GM21717 (cell line): ENCODE measurements around the gene TRIO.
"Not testable (repeated sequence)": the region's sequence is repeated elsewhere in the genome, so short reads cannot be mapped to it uniquely, and the experiment has no call there.

Experiments used
- ATAC-seq: cut with Tn5 transposase; IDR thresholded peaks from one replicate; pipeline ENCODE4 v1.9.1; 2021; ENCODE audit warnings: mild to moderate bottlenecking, moderate library complexity; ENCODE audit not compliant: unreplicated experiment

TRIO gene

DNA sequence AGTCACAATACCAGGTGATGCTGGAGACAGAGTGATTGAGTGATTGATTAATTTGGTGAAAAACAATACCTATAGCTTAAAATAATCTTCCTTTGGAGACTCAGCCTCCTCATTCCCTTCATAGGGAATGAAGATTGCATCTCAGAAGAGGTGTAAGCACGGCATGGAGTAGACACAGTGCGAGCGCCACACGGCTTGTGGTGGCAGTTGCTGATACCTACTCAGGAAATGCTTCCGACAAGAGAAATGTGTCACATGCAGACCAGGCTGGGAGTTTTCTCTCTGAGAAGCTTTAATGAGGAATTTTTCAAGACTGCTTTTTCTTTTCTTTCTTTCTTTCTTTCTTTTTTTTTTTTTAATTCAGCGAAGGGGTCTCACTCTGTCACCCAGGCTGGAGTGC is 226.6 kb downstream of the TRIO start:
- ATAC-seq: no peak

DNA sequence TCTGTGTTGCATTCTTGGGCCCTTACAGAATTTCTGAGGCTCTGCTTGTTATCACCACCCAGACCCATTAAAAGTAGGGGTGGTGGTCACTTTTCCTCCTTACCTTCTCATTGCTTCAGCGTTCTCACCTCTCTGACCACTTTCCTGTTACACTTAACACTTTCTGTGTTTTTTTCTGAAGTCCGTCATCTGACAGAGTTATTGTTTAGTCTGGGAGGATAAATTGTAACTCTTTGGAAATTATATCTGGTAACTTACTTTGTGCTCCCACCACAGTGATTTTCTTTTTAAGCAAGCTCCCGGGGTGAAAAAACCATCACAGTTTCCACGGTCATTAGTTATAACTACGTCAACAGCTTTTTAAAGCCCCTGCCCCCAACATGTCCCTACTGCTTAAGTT is 227.2 kb downstream of the TRIO start:
- no peak for ATAC-seq

DNA sequence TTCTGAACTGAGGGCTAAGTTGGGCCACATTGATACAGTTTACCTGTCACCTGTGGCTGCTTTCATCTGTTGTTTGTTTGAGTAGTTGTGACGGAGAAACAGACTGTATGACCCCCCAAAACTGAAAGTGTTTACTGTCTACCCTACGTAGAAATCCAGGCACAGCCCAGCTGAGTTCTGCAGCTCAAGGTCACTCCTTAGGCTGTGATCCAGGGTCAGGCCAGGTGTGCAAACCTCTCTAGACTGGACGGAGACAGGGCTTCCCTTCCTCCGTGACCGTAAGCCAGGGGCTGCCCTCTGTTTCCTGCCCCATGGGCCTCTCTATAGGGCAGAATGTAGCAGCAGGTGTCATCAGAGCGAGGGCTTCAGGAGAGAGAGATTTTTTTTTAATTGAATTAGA is 230.5 kb downstream of the TRIO start:
- peak; percentile 67 for ATAC-seq

DNA sequence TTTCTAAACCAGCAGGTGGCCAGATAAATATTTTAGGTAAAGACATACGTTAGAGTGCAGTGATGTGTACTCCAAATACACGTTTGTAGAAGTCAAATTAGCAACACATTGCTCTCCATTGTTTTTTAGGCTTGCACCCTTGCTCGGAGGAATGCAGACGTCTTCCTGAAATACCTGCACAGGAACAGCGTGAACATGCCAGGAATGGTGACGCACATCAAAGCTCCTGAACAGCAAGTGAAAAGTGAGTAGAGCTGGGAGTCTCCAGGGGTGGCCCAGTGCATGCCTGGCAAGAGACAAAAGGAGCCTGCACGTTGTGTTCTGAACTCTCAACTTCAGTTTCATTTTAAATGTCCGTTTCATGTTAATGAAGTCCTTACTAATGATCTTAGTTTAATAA is 231.0 kb downstream of the TRIO start:
- no peak for ATAC-seq

DNA sequence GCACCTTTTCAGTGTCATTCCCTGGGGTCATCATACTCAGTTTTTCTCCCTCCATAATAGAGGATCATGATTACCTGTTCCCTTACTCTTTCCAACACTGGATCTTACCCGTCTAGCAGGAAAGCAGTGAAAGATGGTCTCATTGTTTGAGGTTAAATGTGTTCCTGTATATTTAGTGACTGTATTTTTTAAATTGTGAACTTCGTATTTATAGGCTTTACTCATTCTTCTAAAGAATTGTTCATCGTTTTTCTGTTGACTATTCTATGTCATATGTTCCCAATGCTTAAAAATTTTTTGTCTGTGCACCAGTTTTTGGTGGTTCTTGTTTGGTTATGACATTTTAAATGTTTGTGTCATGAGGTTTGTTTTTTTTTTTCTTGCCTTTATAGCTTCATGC is 233.6 kb downstream of the TRIO start:
- no peak for ATAC-seq

DNA sequence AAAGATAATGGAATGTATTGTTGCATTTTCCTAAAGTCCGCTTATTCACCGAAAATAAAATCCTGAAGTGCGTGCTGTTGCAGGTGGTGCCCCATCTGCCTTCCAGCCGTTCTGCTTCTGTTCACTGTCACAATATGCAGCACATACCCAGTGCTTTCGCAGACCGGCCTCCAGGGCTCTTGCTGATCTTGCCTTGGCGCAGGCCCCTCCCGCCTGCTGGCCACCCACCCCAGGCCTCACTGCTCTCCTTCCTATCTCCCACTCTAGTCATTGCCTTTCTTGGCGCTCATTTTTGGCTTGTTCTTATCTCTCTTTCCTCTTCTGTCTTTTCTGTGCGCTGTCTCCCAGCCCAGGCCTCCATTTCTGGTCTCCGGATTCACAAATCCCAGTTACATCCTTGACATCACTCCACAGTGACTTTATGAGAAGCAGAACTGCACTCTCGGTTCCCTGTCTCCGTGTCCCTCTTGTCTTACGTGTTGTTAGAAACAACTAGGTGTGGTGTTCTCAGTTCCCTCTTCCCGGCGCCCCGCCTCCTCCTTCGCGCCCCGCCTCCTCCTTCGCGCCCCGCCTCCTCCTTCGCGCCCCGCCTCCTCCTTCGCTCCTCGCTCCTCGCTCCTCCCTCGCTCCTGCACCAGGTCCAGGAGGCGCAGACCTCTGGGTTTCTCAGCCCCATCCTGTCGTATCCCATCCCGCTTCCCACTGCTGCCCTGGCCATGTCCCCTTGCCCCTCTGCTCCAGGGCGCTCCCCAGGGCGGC is 236.8 kb downstream of the TRIO start:
- ATAC-seq: no peak

DNA sequence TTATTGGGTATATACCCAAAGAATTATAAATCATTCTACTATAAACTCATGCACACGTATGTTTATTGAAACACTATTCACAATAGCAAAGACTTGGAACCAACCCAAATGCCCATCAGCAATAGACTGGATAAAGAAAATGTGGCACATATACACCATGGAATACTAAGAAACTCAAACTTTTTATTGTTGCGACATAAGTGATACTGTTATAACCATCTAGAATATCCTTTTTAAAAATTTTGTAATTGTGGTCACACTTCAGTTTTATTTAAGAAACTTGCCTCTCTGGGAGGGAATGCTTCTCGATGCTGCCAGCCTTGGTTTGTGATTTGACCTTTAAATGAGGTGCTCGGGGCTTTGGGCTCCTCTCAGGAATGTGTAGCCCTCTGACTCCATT is 237.6 kb downstream of the TRIO start:
- no peak for ATAC-seq

DNA sequence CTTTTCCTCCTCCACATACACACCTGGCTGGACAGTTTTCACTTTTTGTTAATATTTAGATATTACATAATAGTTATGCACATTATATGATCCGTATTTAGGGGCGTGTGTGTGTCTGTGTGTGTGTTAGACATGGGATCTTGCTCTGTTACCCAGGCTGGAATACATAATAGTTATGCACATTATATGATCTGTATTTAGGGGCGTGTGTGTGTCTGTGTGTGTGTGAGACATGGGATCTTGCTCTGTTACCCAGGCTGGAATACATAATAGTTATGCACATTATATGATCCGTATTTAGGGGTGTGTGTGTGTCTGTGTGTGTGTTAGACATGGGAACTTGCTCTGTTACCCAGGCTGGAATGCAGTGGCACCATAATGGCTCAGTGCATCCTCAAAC is 239.5 kb downstream of the TRIO start:
- ATAC-seq: no peak

DNA sequence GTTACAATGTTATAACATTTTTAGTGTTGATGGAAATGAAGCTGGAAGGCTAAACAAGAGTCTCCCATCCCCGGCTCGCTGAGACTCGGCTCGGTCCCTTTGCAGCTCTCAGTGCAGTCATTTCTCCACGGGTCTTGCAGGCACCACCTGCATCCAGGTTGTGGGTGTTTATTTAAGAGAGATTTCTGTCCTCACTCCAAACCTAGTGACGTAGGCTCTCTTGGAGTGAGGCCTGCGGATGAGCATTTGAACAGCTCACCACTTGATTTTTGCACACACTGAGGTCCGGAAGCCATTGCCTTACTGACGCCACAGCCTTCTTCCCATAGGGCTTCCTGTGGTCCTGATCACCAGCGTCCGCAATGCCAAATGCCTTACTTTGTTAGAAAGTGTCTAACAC is 240.8 kb downstream of the TRIO start:
- ATAC-seq: no peak

DNA sequence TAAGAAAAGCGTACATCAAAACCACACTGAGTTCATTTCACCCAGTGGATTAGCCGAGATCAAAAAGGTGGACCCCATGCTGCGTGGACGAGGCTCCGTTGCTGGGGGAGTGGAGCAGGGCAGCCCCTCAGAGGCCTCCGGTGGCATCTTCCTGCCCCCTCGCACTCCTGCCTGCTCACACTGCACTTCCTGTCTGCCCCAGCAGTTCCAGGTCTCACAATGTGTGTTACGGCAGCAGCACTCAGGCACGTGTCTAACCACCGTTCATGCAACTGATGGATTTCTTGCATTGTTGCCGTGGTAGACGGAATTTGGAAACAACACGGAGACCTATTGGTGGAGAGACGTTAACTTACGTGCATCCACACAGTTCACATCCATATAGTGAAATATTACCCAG is 241.9 kb downstream of the TRIO start:
- ATAC-seq: no peak

DNA sequence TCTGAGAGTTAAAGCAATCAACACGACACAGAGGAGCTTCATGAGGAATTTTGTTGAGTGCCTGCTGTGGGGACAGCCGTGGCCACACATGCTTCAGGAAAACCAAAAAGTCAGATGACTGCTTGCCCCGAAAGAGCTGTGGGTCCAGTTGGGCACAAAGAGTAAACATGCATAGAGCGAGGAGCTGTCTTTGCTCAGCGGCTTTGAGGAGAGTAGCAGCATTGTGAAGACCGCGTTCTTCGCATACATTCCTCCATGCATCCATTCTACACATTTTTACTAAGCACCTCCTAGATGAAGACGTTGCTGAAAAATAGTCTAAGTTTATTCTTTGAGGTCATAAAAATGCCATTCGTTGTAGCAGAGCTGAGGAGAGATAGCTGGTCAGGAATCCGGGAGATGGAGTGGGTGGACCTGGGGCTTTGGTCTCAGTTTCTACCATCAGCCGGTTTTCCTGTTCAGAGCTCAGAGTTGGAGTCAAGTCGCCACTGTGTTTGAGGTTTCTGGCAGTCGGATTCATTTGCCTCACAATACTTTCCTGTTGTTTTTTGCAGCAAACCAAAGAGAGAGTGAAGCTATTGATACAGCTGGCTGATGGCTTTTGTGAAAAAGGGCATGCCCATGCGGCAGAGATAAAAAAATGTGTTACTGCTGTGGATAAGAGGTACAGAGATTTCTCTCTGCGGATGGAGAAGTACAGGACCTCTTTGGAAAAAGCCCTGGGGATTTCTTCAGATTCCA is 243.9 kb downstream of the TRIO start:
- no peak for ATAC-seq

DNA sequence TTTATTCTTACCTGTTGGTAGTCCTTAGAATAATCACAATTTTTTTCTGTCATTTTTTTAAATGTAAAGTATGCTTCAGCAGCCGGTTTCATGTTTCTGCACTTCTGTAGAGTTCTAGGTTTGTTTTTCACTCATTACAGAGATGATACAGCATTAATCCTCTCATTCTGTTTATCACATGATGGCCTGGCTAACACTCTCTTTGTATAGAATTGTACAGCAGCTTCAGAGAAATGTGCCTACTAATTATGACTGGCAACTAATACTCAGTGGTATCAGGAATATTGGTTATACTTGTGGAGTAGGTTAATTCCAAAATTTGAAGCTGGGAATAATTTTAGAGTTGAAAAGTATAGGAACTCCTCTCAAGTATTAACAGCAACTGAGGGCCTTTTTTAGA is 245.6 kb downstream of the TRIO start:
- no peak for ATAC-seq

DNA sequence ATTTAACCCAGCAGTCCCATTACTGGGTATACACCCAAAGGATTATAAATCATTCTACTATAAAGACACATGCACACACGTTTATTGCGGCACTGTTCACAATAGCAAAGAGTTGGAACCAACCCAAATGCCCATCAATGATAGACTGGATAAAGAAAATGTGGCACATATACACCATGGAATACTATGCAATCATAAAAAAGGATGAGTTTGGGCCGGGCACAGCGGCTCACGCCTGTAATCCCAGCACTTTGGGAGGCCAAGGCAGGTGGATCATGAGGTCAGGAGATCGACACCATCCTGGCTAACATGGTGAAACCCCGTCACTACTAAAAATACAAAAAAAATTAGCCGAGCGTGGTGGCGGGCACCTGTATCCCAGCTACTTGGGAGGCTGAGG is 249.4 kb downstream of the TRIO start:
- ATAC-seq: not testable (repeated sequence)

DNA sequence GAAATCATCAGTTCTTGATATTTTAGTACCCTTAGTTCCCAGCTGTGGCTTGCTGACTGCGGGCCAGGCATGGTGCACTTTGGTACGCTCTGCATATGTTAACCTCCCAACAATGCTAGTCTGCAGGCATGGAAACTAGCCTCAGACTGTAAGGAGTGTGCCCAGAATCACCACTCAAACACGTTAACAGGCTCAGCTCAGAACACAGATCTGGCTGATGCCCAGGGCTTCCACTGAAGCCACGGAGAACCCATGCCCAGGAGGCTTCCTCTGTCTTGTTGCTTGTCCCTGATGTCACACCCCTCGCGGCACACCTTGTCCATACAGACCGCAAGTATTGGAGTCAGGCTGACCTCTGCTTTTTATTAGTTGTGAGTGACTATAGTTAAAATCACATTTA is 251.2 kb downstream of the TRIO start:
- no peak for ATAC-seq

DNA sequence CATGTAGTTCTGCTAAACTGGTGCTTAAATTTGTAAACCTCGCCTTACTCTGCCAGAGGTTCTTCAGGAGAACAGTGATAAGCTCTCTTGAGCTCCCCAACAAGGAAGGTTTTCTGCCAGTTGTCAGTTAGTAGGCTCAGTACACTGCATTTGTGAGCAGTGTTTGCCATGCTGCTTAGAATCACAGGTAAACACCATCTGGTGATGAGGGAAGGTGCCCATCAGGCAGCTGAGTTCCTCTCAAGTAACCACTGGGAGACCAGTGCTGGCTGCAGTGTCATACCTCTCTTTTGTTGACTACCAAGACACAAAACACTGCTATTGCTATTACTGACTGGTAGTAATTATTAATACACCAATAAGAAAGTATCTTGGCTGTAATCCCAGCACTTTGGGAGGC is 252.3 kb downstream of the TRIO start:
- ATAC-seq: no peak

DNA sequence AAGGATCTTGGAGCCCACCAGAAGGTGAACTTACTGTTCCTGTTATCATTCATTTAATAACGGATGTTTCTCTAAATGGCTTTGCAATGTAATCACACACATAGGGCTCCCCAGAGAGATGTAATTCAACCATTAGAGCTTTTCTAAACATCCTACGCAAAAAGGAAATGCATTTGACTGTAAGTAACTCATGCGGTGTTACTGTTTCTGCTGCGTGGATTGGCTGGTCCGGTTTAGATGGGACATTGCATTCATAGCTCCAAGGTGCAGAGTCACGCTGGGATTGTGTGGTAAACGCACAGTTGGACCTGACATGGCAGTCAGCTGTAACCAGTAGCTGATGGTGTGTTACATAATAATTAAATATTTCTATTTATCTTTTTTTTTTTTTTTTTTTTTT is 252.9 kb downstream of the TRIO start:
- ATAC-seq: no peak

DNA sequence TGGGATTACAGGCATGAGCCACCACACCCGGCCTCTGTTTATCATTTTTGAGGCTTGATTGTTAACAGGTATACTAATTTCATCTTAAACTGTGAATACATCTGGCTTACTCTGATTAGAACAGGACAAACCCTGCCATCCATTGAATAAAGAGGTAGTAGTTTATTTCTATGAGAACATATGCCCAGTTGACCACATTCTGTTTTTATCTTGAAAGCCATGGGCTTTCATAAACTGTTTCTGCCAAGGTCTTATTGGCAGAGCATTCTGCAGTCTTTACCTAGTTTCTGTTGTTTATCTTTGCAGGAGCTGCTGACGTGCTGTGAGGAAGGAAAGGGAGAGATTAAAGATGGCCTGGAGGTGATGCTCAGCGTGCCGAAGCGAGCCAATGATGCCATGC is 253.6 kb downstream of the TRIO start:
- no peak for ATAC-seq

DNA sequence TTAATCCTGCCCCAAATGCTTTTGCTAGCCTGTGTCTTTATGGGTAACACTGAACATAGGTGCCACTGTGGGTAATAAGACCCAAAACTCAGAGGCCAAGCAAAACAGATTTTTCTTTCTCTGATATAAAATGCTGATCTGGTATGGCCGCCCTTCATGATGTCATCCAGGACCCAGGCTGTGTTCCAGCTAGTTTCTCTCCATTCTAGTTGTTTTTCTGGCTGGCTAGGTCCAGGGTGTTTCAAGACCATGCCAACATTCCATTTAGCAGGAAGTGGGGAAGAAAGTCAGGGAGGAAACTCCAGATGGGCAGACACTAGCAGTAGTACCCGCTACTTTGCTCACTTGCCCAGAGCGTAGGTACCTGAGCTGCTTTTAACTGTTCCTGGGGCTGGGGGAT is 254.6 kb downstream of the TRIO start:
- ATAC-seq: no peak

DNA sequence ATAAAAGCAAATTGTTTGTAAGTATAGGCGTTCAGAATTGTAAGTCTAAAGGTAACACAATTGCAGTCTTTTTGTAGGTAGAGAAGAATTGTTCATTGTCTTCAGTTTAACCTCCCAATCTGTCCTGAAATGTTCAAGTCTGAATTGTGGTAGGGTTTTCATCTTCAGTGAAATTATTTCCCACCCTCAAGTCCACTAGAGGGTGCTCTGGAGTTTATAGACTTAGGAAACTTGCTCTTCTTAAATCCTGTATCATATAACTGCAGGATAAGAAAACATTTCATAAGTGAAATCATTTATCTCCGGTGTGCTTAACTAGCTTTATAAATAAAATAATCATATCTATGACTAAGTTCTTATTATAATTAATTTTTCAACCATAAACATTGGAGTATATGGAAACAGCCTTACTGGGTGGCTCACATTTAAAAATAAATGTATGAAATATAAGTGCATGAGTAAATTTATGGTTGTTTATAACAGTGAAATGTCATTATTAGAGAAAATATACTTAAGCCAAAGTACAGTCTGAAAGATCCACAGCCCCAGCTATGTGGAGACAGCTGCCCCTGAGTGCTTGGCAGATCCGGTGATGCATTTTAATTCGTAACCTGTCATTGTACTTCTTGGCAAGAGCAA is 256.0 kb downstream of the TRIO start:
- ATAC-seq: no peak

DNA sequence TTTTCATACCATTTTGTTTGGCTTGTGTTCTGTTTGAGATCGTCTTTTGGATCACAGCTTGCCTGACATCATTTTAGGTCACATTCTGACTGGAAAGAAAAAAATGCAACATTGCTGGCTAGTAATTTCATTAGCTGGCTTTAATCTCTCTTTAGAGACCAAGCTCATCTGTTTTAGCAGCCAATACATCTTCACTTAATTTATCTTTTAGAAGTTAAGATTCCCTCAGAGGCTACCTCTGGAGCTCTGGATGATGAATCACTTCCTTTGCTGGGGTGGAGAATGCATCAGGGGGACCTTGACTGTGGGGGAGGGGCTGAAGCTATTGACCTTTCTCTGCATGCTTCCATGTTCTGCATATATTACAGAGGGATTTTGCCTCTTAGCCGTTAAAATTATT is 256.9 kb downstream of the TRIO start:
- no peak for ATAC-seq

DNA sequence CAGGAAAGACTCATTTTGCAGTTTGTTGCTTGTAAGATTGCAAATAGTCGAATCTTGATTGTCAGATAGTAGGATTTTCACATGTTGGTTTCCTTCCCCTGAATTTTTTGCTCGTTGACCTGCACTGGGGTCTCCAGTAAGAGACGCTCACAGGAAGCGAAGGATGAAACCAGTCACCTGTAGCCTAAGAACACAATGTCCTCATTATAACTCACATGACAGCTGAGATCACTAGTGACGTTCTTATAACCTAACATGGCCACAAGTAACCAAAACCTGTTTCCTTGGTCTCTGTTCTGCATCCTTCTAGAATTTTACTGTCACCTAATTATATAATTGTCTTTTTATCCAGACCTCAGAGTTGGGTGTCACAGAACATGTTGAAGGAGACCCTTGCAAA is 257.5 kb downstream of the TRIO start:
- ATAC-seq: no peak

DNA sequence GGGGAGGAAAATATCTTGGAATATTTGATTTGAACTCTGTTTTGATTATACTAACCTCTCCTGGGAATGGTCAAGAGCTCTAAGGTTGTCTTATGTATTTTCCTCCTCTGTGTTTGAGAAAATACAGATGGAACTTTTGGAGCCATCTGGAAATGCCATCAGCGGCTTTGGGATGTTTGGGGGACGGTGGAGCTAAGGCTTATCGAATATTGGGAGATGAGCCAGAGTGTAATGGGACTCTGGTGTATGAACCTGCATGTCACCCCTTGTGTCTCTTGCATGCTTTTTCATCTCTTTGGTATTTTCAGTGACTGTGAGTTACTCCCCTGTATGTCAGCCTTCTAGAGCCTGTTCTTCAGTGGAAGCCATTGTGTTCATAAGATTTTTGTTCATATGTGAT is 258.5 kb downstream of the TRIO start:
- no peak for ATAC-seq
